Loucy (cell line): ENCODE results near the gene GABBR2.

ENCODE experiments used
- CTCF ChIP-seq: fragments of 200-600 bp; sonication (generic); conservative IDR thresholded peaks from 2 replicates; pipeline ENCODE4 v1.5.1; 2014; ENCODE audit warnings: mild to moderate bottlenecking, antibody characterized with exemption, low read length
- EZH2phosphoT487 ChIP-seq: fragments of 200-600 bp; IDR thresholded peaks from 2 replicates; pipeline ENCODE4 v1.6.1; 2018; ENCODE audit warnings: antibody characterized with exemption, mild to moderate bottlenecking, moderate library complexity, borderline replicate concordance

GRCh38 chr9:98359569-98359968 lies 349.2 kb downstream of the GABBR2 start:
- no peak for TF ChIP-seq CTCF
- no peak for TF ChIP-seq EZH2phosphoT487
